Activated T-cell treated with anti-CD3 and anti-CD28 coated beads, Interleukin-2, amount 50 U/mL, for 1 hour (primary cell): Measurements from ENCODE around the gene CACNA1H.

ENCODE experiments used
- DNase-seq: peaks from one replicate; pipeline ENCODE4 v3.0.0-alpha.2; 2020

Gene CACNA1H

DNA sequence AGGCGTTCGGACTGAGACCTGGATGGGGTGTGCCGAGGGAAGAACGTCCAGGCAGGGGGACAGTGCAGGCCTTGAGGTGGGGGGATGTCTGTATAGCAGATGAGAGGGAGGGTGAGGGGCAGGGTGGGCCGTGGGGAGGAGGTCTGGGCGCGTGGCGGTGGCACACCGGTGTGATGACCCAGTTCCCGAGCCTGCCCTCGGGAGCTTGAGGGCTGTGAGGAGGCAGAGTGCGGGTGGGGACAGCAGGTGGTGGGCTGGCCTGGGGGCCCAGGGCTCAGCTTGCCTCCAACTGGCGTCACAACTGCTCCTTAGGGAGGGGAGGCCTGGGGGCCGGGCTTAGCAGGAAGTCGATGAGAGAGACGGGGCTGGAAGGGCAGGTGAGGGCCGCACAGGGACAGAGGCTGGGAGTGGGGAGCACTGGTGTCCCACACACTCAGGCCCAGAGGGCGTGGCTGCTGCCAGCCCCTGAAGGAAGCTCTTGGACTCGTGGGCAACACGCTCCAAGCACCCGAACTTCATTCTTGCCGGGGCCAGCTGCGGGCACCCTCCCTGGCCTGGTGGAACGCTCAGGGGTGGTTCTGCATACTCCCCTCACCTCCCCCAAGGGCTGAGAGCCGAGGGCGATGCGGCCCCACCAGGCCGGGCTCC is 6.5 kb downstream of the CACNA1H start:
- DNase-seq, result no peak

DNA sequence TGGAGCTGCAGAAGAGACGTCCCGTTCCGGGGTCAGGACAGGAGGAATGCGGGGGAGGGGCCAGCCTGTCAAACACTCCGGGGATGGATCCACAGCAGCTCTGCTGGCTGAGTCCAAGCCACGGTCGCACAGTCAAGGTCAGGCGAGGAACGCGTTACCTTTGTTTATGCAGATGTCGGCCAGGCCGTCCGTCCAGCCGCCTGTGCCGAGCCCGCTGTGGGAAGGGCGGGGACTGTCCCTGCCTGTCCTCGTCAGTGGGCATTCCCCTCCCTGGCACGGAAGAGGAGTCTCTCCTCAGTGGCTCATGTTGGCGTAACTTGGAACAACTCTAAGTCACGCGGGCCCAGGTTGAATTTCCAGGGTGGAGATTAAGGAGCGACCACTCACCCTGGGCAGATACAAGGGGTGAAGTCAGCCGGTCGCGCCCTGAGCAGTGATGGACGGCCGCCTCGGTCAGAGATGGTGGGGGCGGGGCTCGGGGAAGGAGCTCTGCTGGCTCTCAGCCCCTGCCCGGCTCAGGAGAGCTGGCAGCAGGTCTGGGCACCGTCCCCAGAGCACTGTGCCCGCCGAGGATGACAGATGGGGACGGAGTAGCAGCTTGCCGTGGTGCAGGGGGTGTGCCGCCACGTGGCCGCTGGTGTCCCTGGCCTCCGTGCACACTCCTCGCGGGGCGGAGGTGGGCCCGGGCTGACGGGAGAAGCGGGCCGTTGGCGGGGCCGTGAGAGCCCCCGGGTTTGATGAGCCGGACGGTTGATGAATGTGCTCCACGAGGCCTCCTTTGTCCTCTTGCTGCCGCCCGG is 7.3 kb downstream of the CACNA1H start:
- DNase-seq, result no peak

DNA sequence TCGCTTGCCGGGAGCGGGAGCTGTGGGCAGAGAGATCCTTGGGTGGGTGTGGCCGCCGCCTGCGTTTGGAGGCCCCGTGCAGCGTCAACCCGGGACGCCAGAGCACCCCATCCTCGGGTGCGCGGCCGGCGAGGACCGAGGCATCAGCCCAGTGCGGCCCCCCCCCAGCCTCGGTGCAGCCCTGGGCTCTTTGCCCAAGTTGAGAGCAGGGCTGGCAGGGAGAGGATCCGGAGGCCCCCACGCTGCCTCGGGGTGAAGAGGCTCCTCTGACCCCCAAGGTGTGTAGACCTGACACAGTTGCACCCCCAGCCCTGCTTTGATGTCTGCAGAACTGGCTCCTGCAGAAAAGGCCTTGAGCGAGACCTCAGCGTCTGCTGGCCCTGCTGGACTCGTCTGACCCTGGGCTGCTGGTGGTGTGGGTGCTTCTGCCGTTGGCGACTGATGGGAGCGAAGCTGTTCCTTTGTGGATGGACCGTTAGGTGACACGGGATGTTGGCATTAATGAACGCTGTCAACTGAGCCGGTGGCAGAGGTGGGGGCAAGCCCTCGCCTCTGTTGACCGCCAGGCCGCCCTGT is 8.0 kb downstream of the CACNA1H start:
- no peak for DNase-seq

DNA sequence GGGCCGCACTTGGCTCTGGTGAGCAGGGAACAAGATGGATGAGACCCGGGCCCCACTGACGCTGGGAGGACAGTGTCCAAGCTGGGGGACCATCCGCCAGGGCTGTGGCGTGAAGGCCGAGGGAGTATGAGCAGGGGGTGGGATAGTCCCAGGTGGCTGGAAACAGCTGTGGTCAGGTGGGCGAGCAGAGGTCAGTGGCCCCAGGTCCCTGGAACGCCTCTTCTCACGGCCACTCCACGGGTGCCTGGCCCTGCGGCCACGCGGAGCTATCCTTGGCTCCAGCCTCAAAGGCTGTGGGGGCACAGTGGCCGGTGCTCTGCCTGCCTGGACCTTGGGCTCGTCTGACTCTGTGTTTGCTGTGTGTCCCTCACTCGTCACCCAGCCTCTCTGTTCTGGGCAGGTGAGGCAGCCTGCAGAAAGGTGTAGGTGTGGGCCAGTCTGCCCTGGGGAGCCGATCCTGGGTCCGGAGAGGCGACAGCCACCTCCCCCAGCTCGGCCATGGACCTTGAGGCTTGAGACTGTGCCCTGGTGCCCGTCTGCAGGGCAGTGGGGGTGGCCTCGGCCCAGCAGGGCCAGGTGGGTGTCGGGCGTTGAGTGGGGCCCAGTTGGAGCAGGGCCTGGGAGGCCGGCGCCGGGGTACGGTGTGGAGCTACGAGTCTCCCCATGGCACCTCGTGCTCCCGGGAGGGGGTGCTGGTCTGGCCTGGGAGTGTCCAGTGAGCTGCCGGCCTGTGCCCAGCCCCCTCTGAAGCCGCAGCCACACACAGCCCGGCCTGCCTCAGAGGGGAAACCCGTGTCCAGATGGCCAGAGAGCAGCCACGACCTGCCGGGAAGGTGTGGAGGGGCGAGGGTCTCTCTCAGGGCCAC is 10.0 kb downstream of the CACNA1H start:
- DNase-seq, result no peak

DNA sequence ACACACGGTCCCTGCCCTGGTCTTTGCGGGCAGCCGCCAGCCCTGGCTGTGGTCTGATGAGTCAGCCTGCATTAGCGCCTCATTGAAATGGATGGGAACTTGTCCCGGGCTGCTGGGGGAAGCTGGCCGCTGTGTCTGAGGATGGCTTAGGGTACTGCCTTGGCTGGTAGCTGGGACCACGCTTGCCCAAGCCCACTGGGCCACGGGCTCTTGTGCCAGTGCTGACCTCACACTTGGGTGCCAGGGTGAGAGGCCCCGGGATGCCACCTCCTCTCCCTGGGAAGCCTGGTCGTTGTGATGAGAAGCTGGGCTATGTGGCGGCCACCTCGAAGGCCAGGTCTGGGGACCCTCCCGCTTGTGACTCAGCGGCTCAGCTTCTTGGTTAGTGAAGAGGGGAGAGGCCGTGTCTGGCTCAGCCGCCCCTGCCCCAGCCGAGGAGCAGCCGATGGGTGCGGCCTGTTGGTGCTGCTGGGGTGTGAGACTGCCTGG is 10.7 kb downstream of the CACNA1H start:
- no peak for DNase-seq

DNA sequence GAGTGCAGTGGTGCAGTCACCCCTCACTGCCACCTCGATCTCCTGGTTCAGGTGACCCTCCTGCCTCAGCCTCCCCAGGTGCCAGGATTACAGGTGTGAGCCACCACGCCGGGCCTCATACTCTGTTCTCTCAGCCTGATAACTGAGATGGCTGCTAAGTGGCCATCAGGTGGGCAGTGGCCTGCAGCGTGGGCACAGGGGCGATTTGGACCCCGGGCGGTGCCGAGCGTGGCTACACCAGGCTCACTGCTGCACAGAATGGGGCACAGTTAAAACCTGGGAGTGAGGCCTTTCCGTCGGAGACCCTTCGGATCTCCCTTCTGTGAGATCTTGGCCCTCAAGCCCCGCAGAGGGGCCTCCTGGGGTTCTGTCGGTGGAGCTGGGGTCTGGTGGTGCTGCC is 11.5 kb downstream of the CACNA1H start:
- DNase-seq, result no peak

DNA sequence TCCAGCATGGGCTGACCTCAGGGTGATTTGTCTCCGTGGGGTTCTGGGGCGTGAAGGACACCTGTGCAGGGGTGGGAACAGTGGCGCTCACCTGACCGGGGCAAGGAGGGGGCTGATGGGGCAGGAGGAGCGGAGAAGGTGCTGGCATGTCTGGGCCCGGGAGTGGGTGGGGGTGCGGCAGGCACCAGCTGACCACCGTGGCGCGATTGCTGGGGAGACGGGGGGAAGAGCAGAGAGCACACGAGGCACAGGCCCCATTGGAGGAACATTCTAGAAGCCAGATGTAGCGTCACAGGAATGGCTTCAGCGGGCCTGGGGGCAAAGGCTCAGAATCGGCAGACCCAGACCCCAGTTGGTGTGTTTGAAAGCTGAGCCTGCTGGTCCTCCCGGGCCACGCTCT is 12.1 kb downstream of the CACNA1H start:
- no peak for DNase-seq

DNA sequence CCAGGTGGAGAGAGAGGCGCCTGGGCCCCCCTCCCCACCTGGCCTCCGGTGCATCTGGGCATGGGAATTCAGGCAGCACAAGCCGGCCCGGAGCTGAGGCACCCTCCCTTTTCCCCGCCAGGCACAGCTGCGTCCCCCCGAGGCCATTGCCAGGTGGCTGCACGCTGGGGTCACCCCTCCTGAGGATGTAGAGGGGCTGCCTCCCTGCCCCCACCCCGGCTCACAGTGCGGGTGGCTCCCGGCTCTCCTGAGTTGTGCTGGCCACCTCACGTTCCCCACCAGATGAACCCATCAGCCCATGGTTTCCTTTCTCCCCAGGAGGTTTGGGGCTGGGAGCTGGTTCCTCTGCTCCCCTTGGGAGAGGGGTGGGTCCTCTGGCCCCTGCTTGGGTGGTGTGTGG is 12.6 kb downstream of the CACNA1H start:
- no peak for DNase-seq

DNA sequence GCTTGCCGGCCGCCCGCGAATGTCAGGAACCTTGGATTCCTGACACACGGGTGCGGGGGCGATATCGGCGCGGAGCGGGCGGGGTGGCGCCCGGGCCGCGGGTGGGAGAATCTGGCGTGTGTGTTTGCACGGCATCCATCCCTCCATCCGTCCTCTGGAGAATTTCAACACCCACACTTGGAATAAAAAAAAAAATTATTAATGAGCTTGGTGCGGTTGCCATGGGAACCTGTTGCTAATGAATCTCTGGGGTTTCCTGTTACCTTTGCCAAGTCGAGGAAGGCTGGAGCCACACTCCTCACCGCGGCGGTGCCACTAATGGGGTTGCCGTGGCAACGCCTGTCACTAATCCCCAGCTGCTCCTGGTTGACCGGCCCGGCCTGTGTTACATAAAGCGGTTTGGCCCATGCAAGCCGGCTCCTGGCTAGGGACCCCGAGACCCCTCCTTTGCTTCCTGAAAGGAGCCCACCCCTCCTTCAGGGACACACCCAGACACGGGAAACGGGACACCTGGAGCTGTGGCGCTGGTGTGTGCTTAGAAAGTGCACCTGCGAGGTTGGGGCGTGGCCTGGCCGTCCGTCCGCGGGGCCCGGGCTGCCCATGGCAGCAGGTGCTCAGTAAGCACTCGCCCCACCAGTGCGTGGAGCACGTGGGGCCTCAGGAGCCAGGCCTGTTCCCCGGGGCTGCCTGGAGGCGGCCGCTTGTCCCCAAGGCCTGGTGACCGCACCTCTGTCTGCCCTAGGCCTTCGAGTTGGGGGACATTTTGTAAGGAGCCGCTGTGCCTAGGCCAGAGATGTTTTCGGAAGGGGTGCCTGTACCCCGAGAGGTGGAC is 14.6 kb downstream of the CACNA1H start:
- DNase-seq, result no peak

DNA sequence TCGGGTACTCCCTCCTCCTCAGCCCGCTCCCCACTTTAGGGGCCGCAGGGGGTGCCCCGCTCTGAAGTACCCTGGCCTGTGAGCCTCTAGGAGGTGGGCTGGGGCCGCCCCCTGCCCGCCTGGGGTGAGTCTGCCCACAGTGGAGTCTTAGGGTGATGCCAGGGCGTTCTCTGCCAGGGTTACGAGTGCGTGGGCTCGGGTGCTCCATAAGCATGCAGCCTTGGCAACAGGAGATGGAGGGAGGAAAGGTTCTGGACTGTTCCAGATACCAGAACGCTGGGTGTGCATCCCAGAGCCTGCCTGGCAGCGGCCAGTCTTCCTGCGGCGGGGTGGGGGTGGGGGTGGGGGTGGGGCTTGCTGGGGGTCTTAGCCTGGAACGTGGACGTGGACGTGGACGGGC is 15.9 kb downstream of the CACNA1H start:
- no peak for DNase-seq

DNA sequence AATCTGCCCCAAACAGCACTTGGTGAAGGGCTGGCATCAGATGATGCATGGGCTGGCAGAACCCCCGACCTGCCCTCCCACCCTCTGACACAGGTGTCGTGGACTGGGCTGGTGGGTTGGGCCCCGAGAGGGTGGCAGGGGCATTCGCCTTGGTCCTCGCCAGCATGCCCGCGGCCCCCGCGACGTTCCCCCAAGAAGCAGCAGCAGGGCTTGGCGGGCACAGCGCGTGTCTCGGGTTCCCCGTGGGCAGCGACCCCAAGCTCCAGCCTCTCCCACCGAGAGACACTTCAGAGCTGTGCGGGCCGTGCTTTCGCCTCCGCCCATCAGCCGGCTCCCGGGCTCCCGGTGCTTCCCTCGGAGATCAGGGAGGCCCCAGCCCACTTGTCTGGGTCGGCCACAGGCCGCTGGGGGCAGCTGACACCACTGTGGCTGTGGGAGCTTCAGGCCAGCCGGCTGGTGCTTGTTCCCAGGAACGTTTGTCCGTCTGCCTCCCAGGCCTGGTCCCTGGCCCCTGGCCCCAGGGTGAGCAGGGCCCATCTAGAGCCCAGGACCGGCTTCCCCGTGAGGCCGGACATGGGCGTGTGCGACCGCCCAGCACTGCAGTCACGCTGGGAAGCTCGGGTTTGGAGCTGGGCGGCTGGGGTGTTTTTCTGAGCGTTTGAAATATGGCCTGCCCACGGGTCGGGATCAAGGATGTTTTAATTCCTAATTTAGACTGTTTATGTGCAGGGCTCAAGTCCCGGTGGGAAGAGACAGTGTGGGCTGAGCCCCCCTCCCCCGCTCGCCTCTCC is 16.6 kb downstream of the CACNA1H start:
- no peak for DNase-seq

DNA sequence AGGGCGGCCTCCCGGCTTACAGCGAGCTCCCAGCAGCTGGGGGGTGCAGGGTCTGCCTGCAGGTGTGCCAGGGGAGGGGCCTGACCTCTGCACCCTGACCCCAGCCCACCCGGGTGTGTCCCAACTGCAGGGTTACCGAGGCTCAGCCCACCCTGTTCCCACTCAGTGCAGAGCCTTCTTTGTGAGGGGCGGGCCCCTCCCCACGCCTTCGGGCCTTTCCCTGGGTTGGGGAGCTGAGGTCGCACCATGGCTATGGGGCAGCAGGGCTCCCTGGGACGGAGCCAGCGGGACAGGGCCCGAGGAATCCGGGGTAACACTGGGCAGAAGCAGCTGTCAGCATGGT is 17.1 kb downstream of the CACNA1H start:
- no peak for DNase-seq

DNA sequence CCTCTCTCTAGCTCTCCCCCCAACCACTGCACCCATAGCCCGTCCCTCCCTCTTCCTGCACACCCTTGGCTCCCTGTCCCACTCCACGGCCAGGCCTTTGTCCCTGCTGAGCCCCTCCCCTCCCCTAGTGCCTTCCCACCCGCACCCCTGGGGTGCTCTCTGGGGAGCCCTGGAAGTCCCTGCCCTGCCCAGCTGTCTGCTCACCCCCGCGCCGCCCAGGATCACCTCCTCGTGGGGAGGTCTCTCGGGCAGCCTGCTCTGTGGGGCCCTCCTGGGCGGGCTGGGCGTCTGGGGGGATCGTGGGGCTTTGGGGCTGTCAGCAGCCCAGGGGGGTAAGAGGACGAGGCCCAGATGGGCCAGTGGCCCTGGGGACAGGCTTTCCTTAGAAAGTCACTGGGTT is 18.1 kb downstream of the CACNA1H start:
- no peak for DNase-seq

DNA sequence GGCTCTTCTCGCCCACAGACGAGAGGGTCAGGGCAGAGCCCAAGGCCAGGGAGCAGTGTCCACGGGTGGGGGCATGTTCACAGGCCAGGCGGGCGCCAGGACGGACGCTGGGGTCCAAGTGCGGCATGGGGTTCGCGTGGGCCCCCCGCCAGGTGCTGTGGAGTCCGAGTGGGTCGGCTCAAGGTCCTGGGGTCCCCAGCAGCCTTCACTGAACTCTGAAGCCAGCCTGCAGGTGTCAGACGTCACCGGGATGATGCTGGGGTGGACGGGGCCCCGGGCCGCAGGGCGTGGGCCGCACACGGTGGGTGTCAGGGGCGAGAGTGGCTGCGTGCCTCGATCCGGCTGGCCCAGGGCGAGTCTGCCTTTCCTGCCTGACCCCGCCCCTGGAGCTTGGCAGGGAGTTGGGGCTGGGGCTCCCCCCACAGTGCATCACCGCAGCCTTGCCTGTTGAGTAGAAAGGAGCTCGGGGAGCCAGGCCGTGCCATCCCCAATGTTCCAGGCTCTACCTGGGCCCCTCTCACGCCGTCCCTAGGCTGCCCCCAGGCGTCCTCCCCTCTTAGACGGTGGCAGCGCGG is 19.0 kb downstream of the CACNA1H start:
- no peak for DNase-seq

DNA sequence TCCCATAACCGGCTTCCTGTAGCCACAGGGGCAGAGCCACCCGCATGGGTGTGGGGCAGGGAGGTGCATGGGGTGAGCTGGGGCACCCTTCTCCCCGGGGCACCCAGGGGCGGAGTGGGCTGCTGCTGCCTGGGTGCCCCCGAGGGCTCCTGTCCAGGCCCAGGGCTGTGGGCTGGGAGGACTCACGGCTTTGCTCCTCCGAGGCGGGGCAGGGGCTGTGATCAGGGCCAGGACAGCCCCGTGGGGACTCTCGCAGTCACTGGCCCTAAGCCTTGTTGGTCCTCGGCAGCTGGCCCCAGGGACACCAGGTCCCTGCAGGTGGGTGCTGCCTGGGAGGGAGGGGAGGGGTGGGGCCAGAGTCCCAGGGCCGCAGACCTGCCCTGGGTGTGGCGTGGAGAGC is 19.7 kb downstream of the CACNA1H start:
- no peak for DNase-seq

DNA sequence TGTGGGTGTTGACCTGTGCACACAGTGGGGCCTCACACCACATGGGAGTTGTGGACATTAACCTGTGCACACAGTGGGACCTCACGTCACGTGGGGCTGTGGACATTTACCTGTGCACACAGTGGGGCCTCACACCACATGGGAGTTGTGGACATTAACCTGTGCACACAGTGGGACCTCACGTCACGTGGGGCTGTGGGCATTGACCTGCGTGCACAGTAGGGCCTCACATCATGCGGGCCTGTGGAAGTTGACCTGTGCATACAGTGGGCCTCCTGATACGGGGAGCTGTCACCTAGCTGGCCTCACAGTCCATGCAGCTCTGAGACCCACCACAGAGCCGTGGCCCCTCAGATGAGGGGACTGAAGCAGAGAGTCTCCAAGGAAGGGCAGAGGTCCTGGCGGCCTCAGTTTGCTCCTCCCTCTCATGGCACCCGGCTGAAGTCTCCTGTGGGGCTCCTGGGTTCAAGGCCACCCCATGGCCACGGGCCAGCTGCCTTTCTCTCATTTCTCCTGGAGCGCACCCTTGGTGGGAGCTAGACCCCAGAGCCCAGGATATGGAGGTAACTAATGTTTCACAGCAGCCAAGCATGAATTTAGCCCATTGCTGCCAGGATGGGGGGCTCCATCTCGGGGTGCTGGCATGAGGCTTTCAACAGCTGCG is 21.0 kb downstream of the CACNA1H start:
- DNase-seq, result no peak

DNA sequence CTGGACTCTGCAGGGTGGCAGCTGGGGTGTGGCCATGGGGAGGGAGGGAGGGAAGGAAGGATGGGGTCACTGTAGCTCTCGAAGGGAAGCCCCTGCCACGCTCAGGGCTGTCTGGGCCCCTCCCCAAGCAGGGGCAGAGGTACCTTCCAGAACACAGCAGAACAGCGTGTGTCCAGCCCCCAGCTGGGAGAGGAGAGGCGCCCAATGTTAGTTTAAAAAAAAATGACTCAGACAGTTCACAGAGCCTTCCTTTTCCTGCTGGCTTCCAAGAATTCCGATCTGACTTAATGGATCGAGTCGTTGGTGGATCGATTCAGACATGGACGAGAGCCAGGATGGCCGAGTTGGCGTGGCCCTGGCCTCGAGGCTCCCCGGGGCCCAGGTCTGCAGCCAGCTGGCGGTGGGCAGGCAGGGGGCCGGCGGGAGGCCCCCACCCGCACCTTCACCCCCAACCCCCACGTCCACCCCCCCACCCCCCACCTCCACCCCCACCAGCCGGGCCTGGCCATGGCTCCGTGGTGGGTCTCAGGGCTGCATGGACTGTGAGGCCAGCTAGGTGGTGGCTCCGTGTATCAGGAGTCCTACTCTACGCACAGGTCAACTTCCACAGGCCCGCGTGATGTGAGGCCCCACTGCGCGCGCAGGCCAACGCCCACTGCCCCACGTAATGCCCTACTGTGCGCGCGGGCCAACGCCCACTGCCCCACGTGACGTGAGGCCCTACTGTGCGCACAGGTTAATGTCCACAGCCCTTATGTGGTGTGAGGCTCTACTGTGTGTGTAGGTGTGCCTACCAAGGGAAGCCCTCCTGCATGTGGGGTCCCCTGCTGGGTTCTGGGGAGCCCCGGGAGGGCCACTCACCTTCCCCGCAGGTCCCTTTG is 21.8 kb downstream of the CACNA1H start:
- DNase-seq, result no peak

DNA sequence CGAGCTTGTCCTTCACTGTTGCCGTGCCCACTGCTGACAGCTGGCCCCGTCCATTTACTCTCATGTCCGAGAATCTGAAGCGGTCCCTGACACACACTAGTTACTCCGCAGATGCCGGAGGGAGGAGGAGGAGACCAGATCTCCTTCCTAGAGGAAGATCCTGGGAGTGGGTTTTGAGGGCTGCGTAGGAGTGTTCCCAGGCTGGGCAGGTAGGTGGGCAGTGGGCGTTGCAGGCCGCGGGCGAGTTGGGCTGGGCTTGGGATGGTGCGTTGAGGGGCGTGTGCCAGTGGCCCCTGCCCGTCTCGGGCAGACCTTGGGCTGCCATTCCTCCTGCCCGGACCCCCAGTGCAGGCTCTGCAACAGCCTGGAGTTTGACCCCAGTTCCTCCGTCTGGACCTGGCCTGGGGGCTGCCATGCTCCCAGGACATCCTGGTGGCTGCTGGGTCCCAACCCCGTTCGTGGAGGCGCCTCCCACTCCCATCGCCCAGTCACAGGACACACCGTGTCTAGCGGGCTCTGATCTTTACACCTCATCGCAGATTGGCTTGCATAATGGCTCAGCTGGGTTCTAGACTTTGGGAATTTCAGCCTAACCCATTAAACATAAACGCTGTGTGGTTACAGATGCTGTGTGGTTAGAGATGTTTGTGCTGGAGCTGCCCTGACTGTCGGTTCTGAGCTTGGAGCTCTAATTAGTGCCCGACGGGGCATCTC is 22.8 kb downstream of the CACNA1H start:
- no peak for DNase-seq
